ENCODE results near the gene PNPT1.

DNA sequence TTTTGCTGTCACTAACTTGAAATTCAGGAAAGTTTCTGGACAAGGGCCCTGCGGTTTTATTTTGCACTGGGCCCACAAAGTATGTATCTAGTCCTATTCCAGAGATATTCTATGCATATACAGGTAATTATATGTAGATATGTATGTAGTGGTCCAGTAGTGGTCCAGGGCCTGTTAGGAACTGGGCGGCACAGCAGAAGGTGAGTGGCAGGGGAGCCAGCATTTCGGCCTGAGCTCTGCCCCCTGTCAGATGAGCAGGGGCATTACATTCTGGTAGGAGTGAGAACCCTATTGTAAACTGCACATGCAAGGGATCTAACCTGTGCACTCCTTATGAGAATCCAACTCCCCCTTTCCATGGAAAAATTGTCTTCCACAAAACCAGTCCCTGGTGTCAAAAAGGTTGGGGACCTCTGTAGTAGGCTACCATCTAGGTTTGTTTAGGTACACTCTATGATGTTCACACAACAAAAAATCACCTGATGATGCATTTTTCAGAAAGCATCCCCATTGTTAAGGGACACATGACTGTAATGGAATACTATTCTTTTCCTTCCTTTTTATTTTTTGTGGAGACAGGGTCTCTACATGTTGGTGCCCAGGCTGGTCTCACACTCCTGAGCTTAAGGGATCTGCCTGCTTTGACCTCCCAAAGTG is 73.4 kb downstream of the PNPT1 start:
- TF ChIP-seq POLR2AphosphoS5 (IDR thresholded peaks at IDR 0.05; ENCODE audit: low read depth, low read length) = no peak
- no peak for TF ChIP-seq TAF1 (IDR thresholded peaks at IDR 0.05; ENCODE audit: borderline replicate concordance, low read depth, low read length)
- no peak for TF ChIP-seq POLR2A (IDR thresholded peaks at IDR 0.05; ENCODE audit: low read depth, low read length)
